Caco-2 (cell line): ENCODE measurements around the gene OS9. TPM values are rescaled to one million over a fixed set of nuclear protein-coding genes. Genes with fewer than 3 reads are reported as not detected.
A peak's percentile ranks its signal among the peaks of the same experiment; 100 is the strongest.

Source experiments
- BruUV-seq: library from RNA; stranded (reverse); fragments of 400-500 nt; replicated peaks from 2 replicates; lab custom pipeline; 2021; lab: Mats Ljungman, UMichigan
- CTCF ChIA-PET: fragments of 300-600 bp; sonication (Branson Sonifier 250); formaldehyde crosslinking; loops from one replicate; lab custom pipeline; 2022; ENCODE audit warnings: antibody characterized with exemption; lab: Charles Lee
- POLR2A ChIA-PET: fragments of 300-600 bp; sonication (Branson Sonifier 250); formaldehyde crosslinking; loops from one replicate; lab custom pipeline; 2022; ENCODE audit warnings: antibody characterized with exemption; lab: Charles Lee
- DNase-seq, 2 experiments: peaks; one replicate each; pipeline versions ENCODE4 v3.0.0 to v3.0.0-alpha.2; 2020 to 2022
- H3K27me3 ChIP-seq: replicated peaks from 2 replicates; pipeline ENCODE4 v1.6.0; 2011; ENCODE audit warnings: low read length; ENCODE audit not compliant: control insufficient read depth, insufficient read depth
- H3K36me3 ChIP-seq: 2 replicates; pipeline ENCODE4 v1.5.1; 2011; ENCODE audit warnings: low read length; ENCODE audit not compliant: control insufficient read depth, insufficient read depth
- H3K4me1 ChIP-seq: fragments of 250-450 bp; sonication (Bioruptor Pico); 2 replicates; pipeline ENCODE4 v1.5.1; 2020; ENCODE audit warnings: mild to moderate bottlenecking
- H3K4me3 ChIP-seq: 2 replicates; pipeline ENCODE4 v1.5.1; 2011; ENCODE audit warnings: low read depth, mild to moderate bottlenecking, control low read depth, low read length
- H3K9me3 ChIP-seq: fragments of 250-450 bp; sonication (Bioruptor Pico); 2 replicates; pipeline ENCODE4 v1.5.1; 2020; ENCODE audit warnings: mild to moderate bottlenecking, moderate library complexity
- H3K27ac Mint-ChIP-seq: one replicate; pipeline ENCODE4 v1.8.0; 2022; ENCODE audit warnings: mixed read lengths; ENCODE audit not compliant: unreplicated experiment
- H3K27me3 Mint-ChIP-seq: one replicate; pipeline ENCODE4 v1.8.0; 2022; ENCODE audit warnings: mixed read lengths; ENCODE audit not compliant: insufficient read depth, unreplicated experiment
- H3K36me3 Mint-ChIP-seq: one replicate; pipeline ENCODE4 v1.8.0; 2022; ENCODE audit warnings: mild to moderate bottlenecking, mixed read lengths; ENCODE audit not compliant: insufficient read depth, unreplicated experiment
- H3K4me1 Mint-ChIP-seq: one replicate; pipeline ENCODE4 v1.8.0; 2022; ENCODE audit warnings: low read depth, mixed read lengths; ENCODE audit not compliant: unreplicated experiment
- H3K4me3 Mint-ChIP-seq: one replicate; pipeline ENCODE4 v1.8.0; 2022; ENCODE audit warnings: mild to moderate bottlenecking, moderate library complexity, mixed read lengths; ENCODE audit not compliant: unreplicated experiment
- H3K9me3 Mint-ChIP-seq: one replicate; pipeline ENCODE4 v1.8.0; 2022; ENCODE audit warnings: mixed read lengths; ENCODE audit not compliant: unreplicated experiment
- intact Hi-C: fragments of 100-400 bp; cut with micrococcal nuclease; formaldehyde crosslinking; loops from one replicate; pipeline ENCODE4 v1.10.0; 2022; ENCODE audit not compliant: unreplicated experiment
- total RNA-seq: library from RNA; stranded (reverse); gene quantifications from 2 replicates; pipeline ENCODE4 v1.2.3, GENCODE V29; 2022
- TF ChIP-seq, protein P1 (sequence below), 2 experiments: fragments of 200-600 bp in 1 of 2; IDR thresholded peaks; 1 replicate in 1 of 2; 2 replicates in 1 of 2; pipeline versions ENCODE4 v1.5.1 to v1.8.0; 2011 to 2022; ENCODE audit warnings: antibody characterized with exemption in 1 of 2, control low read depth in 1 of 2, inconsistent platforms in 1 of 2, low read depth in 1 of 2, low read length in 1 of 2, mild to moderate bottlenecking in 1 of 2, moderate library complexity in 1 of 2; ENCODE audit not compliant: insufficient read depth in 1 of 2, severe bottlenecking in 1 of 2, unreplicated experiment in 1 of 2

Gene OS9
- total RNA-seq, 1 experiment from 2014 or later = 182 TPM

DNA sequence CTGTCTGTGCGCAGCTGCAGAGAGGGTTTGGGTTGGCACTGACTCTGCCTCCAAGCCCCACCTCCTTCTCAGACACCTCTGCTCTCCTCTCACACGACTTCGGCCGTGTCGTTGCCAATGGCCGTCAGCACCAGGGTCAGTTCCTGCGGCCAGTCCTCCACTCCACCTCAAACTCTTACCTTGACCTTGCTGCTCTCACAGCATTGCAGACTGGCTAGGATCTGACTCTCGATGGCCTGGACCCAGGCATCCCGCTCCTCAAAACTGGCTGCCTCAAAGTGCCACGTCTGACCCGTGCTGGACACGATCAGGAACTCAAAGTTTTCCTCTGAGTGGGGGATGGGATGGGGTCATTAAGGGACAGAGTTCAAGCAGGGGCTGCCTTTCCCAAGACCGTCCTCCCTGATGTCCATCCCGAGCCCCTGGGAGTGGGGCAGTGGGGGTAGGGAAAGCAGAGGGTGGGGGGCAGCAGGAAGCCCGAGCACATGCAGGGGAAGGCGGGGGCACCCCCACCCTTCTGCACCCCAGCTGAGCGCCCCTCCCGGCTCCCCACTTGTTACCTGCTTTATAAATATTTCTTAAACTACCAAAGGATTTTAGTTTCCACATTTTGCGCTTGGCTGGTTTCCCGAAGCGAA lies 33.9 kb downstream of the OS9 start:
- no peak for DNase-seq
- Histone ChIP-seq H3K4me3 (no peak overlapping the region), H3K27me3 (no peaks in the 10 kb centered on the region), H3K36me3 (no peaks in the 10 kb centered on the region), H3K4me1 (no peaks in the 10 kb centered on the region), H3K9me3 (no peaks in the 10 kb centered on the region)
- H3K36me3 Mint-ChIP-seq = peaks cover 12% of the 10 kb centered on the region
- ChIA-PET POLR2A (no interaction called here), CTCF (no interaction called here)
- no TSS peak for BruUV-seq
- no peak overlapping the region for H3K27ac Mint-ChIP-seq
- intact Hi-C loops = loop anchor here (5.0 kb wide), 1 partner anchor 206 kb away; the partner anchor contains the start of genes DDIT3 and MBD6
- no peaks in the 10 kb centered on the region for H3K9me3 Mint-ChIP-seq
- peaks cover 16% of the 10 kb centered on the region for H3K27me3 Mint-ChIP-seq
- H3K4me3 Mint-ChIP-seq = peak overlapping the region; percentile 65
- TF ChIP-seq, protein P1, sequence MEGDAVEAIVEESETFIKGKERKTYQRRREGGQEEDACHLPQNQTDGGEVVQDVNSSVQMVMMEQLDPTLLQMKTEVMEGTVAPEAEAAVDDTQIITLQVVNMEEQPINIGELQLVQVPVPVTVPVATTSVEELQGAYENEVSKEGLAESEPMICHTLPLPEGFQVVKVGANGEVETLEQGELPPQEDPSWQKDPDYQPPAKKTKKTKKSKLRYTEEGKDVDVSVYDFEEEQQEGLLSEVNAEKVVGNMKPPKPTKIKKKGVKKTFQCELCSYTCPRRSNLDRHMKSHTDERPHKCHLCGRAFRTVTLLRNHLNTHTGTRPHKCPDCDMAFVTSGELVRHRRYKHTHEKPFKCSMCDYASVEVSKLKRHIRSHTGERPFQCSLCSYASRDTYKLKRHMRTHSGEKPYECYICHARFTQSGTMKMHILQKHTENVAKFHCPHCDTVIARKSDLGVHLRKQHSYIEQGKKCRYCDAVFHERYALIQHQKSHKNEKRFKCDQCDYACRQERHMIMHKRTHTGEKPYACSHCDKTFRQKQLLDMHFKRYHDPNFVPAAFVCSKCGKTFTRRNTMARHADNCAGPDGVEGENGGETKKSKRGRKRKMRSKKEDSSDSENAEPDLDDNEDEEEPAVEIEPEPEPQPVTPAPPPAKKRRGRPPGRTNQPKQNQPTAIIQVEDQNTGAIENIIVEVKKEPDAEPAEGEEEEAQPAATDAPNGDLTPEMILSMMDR (IDR thresholded peaks at IDR 0.05; ENCODE audit: insufficient read depth in 1 of 2, low read depth in 1 of 2, low read length in 1 of 2, severe bottlenecking in 1 of 2, unreplicated experiment in 1 of 2) = no peak
- H3K4me1 Mint-ChIP-seq = no peaks in the 10 kb centered on the region

DNA sequence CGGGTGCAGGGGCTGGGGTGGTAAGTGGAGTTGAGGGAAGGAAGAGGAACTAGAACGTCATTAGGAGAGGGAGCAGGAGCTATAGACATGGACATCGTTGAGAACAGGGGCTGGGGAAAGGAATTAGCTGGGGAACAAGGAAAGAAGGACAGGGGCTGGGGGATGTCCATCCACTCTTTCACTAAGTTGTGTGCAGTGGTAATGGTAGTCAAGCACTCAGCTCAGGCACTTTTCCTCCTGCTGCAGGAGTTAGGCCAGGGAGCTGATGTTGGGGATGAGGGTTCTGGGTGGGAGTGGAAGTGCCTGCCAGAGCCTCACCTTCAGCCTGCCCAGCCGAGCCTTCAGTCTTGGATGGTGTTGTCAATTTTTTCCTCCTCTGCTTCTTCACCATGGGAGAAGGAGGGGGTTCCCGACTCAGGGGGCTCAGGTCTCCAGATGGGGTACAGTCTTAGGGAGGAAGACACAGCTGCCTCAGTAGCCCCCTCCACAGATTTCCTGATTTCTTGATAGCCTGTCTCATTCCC lies 35.5 kb downstream of the OS9 start:
- no TSS peak for BruUV-seq
- intact Hi-C loops = loop anchor here (5.0 kb wide), 1 partner anchor 207 kb away; the partner anchor contains the start of genes DDIT3 and MBD6
- H3K9me3 Mint-ChIP-seq = no peaks in the 10 kb centered on the region
- Histone ChIP-seq H3K4me3 (no peak overlapping the region), H3K9me3 (no peaks in the 10 kb centered on the region), H3K36me3 (no peaks in the 10 kb centered on the region), H3K27me3 (peaks cover 3% of the 10 kb centered on the region; the same call in 1 of the 2 replicates), H3K4me1 (no peaks in the 10 kb centered on the region)
- H3K4me3 Mint-ChIP-seq = no peak overlapping the region
- H3K4me1 Mint-ChIP-seq = no peaks in the 10 kb centered on the region
- TF ChIP-seq, protein P1 (IDR thresholded peaks at IDR 0.05; ENCODE audit: insufficient read depth in 1 of 2, low read depth in 1 of 2, low read length in 1 of 2, severe bottlenecking in 1 of 2, unreplicated experiment in 1 of 2) = no peak
- ChIA-PET POLR2A (no interaction called here), CTCF (no interaction called here)
- no peak overlapping the region for H3K27ac Mint-ChIP-seq
- H3K27me3 Mint-ChIP-seq = peaks cover 18% of the 10 kb centered on the region
- peaks cover 7% of the 10 kb centered on the region for H3K36me3 Mint-ChIP-seq
- DNase-seq = no peak

DNA sequence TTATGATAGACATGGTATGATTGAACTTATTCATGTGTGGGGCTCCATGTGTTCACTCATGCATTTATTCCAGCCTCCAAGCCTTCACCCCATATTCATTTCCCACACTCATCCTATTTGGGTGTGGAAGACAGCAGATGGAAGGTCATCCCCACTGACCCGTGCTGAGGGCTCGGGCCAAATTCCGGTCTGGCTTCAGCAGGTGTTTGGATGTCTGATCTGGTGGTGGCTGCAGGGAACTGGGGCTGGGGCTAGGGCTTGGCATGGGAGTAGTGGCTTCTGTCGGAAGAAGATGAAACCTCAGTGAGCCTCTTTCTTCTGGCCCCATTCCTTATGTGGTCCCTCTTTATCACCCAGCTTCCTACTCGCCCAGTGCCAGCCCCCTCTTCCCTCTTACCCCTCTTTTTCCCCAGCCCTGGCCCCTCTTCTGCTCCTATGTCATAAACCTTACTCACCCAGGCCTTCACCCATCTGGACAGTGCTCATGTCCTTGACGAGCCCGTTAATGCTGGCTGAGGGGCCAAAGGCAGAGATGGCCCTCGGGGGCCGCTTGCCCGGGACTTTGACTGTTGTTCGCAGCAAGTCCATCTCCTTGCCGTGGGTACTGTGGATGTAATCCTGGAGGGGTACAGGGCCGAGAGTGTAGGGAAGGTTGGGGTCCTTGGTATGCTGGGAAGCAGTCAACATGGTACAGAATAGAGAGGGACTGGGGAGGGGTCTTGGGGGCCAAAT lies 36.6 kb downstream of the OS9 start:
- H3K27me3 Mint-ChIP-seq = peaks cover 25% of the 10 kb centered on the region
- H3K9me3 Mint-ChIP-seq = no peaks in the 10 kb centered on the region
- H3K27ac Mint-ChIP-seq = no peak overlapping the region
- no peaks in the 10 kb centered on the region for H3K4me1 ChIP-seq
- H3K4me1 Mint-ChIP-seq = peaks cover 7% of the 10 kb centered on the region
- no peak overlapping the region for H3K4me3 ChIP-seq
- no peak for DNase-seq
- no peaks in the 10 kb centered on the region for H3K36me3 ChIP-seq
- peaks cover 3% of the 10 kb centered on the region; the same call in 1 of the 2 replicates for H3K27me3 ChIP-seq
- H3K9me3 ChIP-seq = no peaks in the 10 kb centered on the region
- ChIA-PET POLR2A (no interaction called here), CTCF (no interaction called here)
- TF ChIP-seq, protein P1 (IDR thresholded peaks at IDR 0.05; ENCODE audit: insufficient read depth in 1 of 2, low read depth in 1 of 2, low read length in 1 of 2, severe bottlenecking in 1 of 2, unreplicated experiment in 1 of 2) = no peak
- peaks cover 7% of the 10 kb centered on the region for H3K36me3 Mint-ChIP-seq
- no peak overlapping the region for H3K4me3 Mint-ChIP-seq
- intact Hi-C loops = no loop called here
- no TSS peak for BruUV-seq
